NT2/D1 (cell line): ENCODE data around the gene SLC25A21.

Source experiments
- SUZ12 ChIP-seq: IDR thresholded peaks from 2 replicates; pipeline ENCODE4 v1.6.1; 2011; ENCODE audit not compliant: insufficient read length, insufficient read depth; ENCODE audit errors: extremely low read depth
- ZNF274 ChIP-seq: IDR thresholded peaks from 2 replicates; pipeline ENCODE4 v1.6.1; 2011; ENCODE audit warnings: mild to moderate bottlenecking, low read depth, low read length

DNA sequence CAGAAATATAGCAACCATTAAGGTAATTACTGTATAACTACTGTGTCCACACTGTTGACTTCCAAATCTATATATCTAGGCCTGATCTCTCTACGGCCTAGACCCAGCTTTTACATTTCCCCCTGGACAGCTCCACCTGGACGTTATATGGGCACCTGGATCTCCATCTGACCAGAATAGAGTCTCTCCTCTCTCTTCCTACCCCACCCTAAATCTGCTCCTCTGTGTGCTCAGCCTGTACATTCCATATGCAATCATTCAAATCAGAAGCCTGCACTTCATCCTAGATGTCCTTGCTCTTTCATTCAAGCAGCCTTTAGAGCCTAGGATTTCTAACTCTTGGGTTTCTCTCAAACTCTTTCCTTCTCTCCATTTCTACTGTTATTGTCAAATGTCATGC, 255.7 kb downstream of the SLC25A21 start:
- TF ChIP-seq ZNF274 = no peak
- TF ChIP-seq SUZ12 = no peak
